MCF 10A (cell line): ENCODE data around the gene MUC3A. TPM values are rescaled to one million over a fixed set of nuclear protein-coding genes. Genes with fewer than 3 reads are reported as not detected.
"Not testable (repeated sequence)": the region's sequence is repeated elsewhere in the genome, so short reads cannot be mapped to it uniquely, and the experiment has no call there.

ENCODE experiments used
- BruUV-seq: library from RNA; stranded (reverse); fragments of 400-500 nt; replicated peaks from 2 replicates; lab custom pipeline; 2021; lab: Mats Ljungman, UMichigan
- CTCF ChIA-PET: fragments of 300-600 bp; sonication (Branson Sonifier 250); formaldehyde crosslinking; extraction: SDS; loops from one replicate; lab custom pipeline; 2021; ENCODE audit warnings: antibody characterized with exemption, inconsistent platforms; lab: Yijun Ruan, JAX
- POLR2A ChIA-PET: fragments of 300-600, 350-650 bp; sonication (Branson Sonifier 250); formaldehyde crosslinking; extraction: SDS; loops from one replicate; lab custom pipeline; 2020; ENCODE audit warnings: antibody characterized with exemption, inconsistent platforms; lab: Yijun Ruan, JAX
- DNase-seq: peaks from one replicate; pipeline ENCODE4 v3.0.0-alpha.2; 2018; ENCODE audit not compliant: unreplicated experiment
- H3K27ac Mint-ChIP-seq: one replicate; pipeline ENCODE4 v1.8.0; 2022; ENCODE audit warnings: mild to moderate bottlenecking, low read depth, mixed read lengths; ENCODE audit not compliant: unreplicated experiment
- H3K27me3 Mint-ChIP-seq: one replicate; pipeline ENCODE4 v1.8.0; 2022; ENCODE audit warnings: mixed read lengths; ENCODE audit not compliant: insufficient read depth, unreplicated experiment
- H3K36me3 Mint-ChIP-seq: one replicate; pipeline ENCODE4 v1.8.0; 2022; ENCODE audit warnings: mild to moderate bottlenecking, moderate library complexity, mixed read lengths; ENCODE audit not compliant: insufficient read depth, unreplicated experiment
- H3K4me1 Mint-ChIP-seq: one replicate; pipeline ENCODE4 v1.8.0; 2022; ENCODE audit warnings: mixed read lengths; ENCODE audit not compliant: insufficient read depth, unreplicated experiment
- H3K4me3 Mint-ChIP-seq: one replicate; pipeline ENCODE4 v1.8.0; 2022; ENCODE audit warnings: mild to moderate bottlenecking, moderate library complexity, mixed read lengths; ENCODE audit not compliant: unreplicated experiment
- H3K9me3 Mint-ChIP-seq: one replicate; pipeline ENCODE4 v1.8.0; 2022; ENCODE audit warnings: mixed read lengths; ENCODE audit not compliant: unreplicated experiment
- intact Hi-C: fragments of 100-400 bp; cut with micrococcal nuclease; formaldehyde crosslinking; loops from 2 replicates; pipeline ENCODE4 v1.14.1; 2022
- total RNA-seq: library from RNA; stranded (reverse); gene quantifications from 2 replicates; pipeline ENCODE4 v1.2.3, GENCODE V29; 2022
- TF ChIP-seq, protein P1 (sequence below): fragments of 200-600 bp; IDR thresholded peaks from one replicate; pipeline ENCODE4 v1.8.0; 2022; ENCODE audit warnings: antibody characterized with exemption, mild to moderate bottlenecking; ENCODE audit not compliant: unreplicated experiment

MUC3A gene
- total RNA-seq, 1 experiment from 2014 or later = not detected

DNA sequence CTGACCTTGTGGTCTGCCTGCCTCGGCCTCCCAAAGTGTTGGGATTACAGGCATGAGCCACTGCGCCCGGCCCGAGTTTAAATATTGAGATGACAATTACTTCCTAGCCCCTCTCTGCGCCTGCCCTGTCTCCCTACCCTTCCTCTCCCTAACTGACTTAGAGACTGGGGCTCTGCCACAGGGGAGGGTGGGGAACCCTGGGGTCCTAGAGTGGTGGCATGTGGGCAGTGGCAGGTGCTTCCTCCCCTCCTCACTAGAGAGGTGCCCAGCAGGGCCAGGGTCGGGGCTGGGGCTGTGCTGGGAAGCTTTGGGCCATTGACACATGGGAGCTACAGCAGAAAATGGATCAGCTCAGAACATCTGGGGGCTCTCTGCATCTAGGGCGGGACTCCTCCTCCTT lies 46.7 kb upstream of the MUC3A start:
- H3K9me3 Mint-ChIP-seq = no peaks in the 10 kb centered on the region
- no peaks in the 10 kb centered on the region for H3K36me3 Mint-ChIP-seq
- CTCF ChIA-PET = interaction anchor here (1.0 to 7.1 kb wide), 2 partner anchors 9 to 156 kb away, joined by 4 to 64 read pairs; no protein-coding TSS in a partner anchor
- H3K27ac Mint-ChIP-seq = no peak overlapping the region
- intact Hi-C loops = no loop called here
- peaks cover 19% of the 10 kb centered on the region for H3K27me3 Mint-ChIP-seq
- no peak for DNase-seq
- H3K4me3 Mint-ChIP-seq = no peak overlapping the region
- TF ChIP-seq, protein P1, sequence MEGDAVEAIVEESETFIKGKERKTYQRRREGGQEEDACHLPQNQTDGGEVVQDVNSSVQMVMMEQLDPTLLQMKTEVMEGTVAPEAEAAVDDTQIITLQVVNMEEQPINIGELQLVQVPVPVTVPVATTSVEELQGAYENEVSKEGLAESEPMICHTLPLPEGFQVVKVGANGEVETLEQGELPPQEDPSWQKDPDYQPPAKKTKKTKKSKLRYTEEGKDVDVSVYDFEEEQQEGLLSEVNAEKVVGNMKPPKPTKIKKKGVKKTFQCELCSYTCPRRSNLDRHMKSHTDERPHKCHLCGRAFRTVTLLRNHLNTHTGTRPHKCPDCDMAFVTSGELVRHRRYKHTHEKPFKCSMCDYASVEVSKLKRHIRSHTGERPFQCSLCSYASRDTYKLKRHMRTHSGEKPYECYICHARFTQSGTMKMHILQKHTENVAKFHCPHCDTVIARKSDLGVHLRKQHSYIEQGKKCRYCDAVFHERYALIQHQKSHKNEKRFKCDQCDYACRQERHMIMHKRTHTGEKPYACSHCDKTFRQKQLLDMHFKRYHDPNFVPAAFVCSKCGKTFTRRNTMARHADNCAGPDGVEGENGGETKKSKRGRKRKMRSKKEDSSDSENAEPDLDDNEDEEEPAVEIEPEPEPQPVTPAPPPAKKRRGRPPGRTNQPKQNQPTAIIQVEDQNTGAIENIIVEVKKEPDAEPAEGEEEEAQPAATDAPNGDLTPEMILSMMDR = no peak
- BruUV-seq = no TSS peak
- POLR2A ChIA-PET = no interaction called here
- H3K4me1 Mint-ChIP-seq = no peaks in the 10 kb centered on the region

DNA sequence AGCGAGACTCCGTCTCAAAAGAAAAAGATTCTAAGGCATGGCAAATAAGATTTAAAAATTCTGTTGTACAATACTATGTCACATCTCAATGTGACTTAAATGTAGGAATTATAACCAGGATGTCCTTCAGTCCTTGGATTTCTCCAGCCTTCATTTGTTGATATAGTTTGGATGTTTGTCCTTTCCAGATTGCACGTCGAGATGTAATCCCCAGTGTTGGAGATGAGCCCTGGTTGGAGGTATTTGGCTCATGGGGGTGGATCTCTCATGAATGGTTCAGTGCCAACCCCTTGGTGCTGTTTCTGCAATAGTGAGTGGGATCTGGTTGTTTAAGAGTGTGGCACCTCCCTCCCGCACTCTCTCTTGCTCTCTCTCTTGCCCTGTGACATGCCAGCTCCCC lies 40.8 kb upstream of the MUC3A start:
- Mint-ChIP-seq H3K4me3 (no peak overlapping the region), H3K27ac (no peak overlapping the region), H3K27me3 (no peaks in the 10 kb centered on the region), H3K9me3 (no peaks in the 10 kb centered on the region), H3K36me3 (no peaks in the 10 kb centered on the region), H3K4me1 (no peaks in the 10 kb centered on the region)
- ChIA-PET CTCF (no interaction called here), POLR2A (interaction anchor here (0.6 kb wide), 1 partner anchor 413 kb away, joined by 3 read pairs; the partner anchor contains the start of gene IFT22)
- intact Hi-C loops = no loop called here
- no TSS peak for BruUV-seq
- DNase-seq = no peak
- TF ChIP-seq, protein P1 = no peak

DNA sequence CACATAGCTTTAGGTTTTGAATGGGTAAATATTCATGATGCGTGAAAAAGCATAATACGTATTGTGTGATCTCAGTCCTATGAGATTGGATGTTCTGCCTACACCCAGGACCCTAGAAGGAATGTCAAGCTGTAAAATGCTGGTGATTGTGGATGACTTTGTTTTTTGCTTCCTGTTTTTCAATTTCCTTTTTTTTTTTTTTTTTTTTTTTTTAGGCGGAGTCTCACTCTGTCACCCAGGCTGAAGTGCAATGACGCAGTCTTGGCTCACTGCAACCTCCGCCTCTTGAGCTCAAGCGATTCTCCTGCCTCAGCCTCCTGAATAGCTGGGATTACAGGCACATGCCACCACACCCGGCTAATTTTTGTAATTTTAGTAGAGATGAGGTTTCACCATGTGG lies 38.9 kb upstream of the MUC3A start:
- H3K9me3 Mint-ChIP-seq, H3K4me1 Mint-ChIP-seq, H3K36me3 Mint-ChIP-seq, H3K4me3 Mint-ChIP-seq, DNase-seq, BruUV-seq, POLR2A ChIA-PET, H3K27ac Mint-ChIP-seq, intact Hi-C loops, H3K27me3 Mint-ChIP-seq: not testable (repeated sequence)
- CTCF ChIA-PET = interaction anchor here (1.0 to 1.5 kb wide), 2 partner anchors 149 to 372 kb away, joined by 3 to 6 read pairs; no protein-coding TSS in a partner anchor

DNA sequence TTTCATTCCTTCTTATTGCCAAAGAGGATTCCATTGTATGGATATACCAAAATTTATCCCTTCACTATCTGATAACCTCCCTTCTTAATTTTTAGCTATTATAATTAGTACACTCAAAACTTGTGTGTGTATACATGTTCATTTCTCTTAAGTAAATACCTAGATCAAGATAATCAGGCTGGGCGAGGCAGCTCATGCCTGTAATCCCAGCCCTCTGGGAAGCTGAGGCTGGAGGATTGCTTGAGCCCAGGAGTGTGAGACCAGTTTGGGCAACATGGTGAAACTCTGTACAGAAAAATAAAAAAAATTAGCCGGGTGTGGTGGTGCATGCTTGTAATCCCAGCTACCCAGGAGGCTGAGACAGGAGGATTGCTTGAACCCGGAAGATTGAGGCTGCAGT lies 37.9 kb upstream of the MUC3A start:
- POLR2A ChIA-PET = no interaction called here
- Mint-ChIP-seq H3K9me3 (peaks cover 7% of the 10 kb centered on the region), H3K27me3 (no peaks in the 10 kb centered on the region), H3K4me1 (no peaks in the 10 kb centered on the region), H3K36me3 (no peaks in the 10 kb centered on the region), H3K4me3 (no peak overlapping the region), H3K27ac (no peak overlapping the region)
- TF ChIP-seq, protein P1 = no peak
- no TSS peak for BruUV-seq
- intact Hi-C loops = no loop called here
- CTCF ChIA-PET = interaction anchor here (0.7 to 1.5 kb wide), 2 partner anchors 17 to 369 kb away, joined by 3 to 4 read pairs; no protein-coding TSS in a partner anchor
- DNase-seq = no peak
